ENCODE data around the gene ARHGAP18.

Gene ARHGAP18

DNA sequence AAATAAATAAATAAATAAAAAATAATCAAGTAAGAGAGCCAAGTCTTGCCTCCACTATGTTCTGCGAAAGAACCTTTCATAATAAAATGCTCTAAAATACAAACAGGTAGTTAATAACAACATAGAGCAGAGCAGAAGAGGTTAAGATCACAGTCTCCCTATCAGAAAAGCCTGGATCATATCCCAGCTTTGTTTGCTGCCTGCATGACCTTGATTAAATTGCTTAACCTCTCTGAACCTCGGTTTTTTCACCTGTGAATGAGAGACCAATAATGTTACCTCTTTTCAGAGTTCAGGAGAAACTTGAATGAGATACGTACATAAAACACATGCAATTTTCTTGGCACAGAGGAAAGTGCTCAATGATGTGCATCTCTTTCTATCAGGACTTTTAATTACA, 44.4 kb downstream of the ARHGAP18 start:
- DNase-seq = no peak

- no peak for DNase-seq
These were observed 46.4 kb downstream of the ARHGAP18 start for GRCh38 chr6:129663531-129663930.

DNA sequence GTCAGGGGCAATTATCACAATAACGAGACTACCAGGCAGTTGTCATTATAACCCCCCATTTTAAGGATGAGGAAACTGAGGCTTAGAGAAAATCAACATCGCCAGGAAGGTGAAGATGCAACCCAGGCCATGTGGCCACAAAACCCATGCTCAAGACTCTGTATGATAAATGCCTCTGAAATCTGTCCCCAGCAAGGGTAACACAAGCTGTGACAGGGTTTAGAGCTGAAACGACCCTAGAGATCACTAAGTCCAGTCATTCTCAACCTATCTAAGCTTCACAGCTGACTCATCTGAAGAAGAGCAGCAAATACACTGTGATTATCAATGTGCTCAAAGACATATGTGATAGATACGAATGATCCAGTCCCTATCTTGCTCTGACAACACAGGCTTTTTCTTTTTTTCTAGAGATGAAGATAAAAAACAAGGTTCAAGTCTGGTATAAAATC, 47.0 kb downstream of the ARHGAP18 start:
- no peak for DNase-seq

DNA sequence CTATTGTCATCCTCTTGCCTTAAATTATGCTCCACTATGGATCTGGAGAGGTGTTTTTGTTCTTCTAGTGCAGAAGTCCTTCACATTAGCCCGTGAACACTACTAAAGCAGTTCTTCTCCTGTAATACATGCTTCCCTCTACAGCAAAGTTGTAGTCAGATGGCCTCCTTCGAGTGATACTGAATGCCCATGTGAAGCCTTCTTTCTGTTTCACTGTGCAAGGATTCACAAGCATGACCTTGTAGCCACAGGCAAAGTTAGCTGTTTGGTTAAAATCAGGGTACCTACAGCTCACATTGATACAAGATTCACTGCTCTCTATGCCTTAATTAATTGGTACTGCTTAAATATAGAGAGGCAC, 47.6 kb downstream of the ARHGAP18 start:
- no peak for DNase-seq

DNA sequence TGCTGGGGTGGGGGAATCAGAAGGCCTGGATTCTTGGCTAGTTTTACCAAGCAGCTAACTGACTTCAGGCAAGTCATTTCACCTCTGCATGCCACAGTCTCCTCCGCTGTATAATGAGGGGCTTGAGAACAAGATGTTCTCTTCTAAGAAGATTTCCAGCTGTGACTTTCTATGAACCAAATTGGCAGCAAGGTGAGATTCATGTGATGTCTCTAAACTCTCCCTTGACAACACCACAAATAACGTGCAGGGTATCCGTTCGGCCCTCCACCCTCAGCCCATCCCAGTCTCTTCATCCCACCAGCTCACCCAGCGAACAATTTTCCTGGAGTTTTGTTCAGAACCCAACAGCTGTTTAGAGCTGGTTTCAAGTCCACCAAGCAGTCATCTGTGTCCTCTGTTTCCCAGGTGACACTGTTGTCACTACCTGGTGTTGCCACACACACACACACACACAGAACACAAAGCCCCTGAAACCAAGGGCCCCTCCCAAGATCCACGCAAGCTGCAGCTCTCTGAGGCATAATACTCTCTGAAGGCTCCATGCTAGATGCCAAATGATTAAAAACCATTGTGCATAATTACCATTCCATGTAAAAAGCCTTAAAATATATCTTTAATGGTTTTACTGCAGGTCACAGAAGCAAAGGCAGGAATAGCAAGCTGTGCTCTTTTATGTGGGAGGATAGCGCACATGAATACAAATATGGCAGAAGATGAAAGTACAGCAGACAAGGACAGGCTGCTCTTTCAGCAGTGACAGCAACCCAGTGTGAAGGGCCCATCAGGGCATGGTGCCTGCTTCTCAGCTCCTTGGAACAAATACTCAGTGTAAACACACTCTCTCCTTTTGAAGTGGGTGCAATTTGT, 48.2 kb downstream of the ARHGAP18 start:
- no peak for DNase-seq

DNA sequence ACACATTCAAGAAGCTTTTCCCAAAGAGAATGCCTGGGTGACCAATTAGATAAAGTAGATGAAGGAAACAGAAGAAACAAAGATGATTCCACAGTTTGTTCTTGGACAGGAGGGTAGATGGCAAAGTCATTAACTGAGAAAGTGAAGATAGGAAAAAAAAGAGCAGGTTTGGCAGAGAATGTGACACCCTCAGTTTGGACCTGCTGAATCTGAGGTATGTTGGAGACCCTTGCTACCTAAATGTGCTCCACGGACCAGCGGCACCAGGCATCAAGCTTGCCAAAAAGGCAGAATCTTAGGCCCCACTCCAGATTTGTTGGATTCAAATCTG, 49.7 kb downstream of the ARHGAP18 start:
- DNase-seq = no peak

DNA sequence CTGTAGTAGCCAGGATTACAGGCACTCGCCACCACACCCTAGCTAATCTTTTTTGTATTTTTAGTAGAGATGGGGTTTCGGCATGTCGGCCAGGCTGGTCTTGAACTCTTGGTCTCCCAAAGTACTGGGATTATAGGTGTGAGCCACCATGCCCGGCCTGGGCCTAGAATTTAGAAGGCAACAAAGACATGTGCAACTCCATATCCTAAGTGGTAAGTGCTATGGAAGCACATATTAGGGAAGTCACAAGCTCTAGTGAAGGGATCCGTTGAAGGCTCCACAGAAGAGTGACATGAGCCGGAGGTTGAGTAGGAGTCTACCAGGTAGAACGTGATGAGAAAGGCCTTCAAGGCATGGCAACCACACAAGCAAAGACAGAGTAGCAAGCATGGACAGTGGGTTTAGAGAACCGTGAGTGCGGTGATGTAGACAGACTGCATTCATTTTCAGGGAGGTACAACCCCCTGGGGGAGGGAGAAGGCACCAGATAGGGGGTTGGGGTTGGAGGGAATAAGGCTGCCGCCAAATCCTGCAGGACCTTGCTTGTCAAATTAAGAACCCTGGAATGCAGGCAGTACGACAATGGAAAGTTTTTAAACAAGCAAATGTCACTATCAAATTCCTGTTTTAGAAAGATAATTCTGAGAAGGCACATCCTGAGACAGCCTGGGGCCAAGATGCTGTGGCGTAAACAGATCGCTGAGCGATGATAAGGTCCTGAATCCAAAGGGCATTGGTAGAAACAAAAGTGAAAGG, 50.2 kb downstream of the ARHGAP18 start:
- DNase-seq = no peak

DNA sequence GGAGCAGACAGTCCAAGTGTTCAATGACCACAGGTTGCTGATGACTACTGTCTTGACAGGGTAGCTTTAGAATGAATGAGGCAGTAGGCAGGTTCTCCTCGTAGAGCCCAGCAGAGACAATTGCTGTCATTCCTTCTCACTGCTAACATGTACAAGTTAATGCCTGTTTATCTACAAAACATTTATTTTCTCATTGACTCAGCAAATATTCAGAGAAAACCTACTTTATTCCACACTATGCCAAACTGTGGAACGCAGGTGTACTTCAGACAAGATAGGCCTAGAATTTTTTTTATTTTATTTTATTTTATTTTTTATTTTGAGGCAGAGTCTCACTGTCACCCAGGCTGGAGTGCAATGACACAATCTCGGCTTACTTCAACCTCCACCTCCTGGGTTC, 50.8 kb downstream of the ARHGAP18 start:
- no peak for DNase-seq

- DNase-seq = no peak
These were observed 52.5 kb downstream of the ARHGAP18 start for GRCh38 chr6:129657483-129657882.

DNA sequence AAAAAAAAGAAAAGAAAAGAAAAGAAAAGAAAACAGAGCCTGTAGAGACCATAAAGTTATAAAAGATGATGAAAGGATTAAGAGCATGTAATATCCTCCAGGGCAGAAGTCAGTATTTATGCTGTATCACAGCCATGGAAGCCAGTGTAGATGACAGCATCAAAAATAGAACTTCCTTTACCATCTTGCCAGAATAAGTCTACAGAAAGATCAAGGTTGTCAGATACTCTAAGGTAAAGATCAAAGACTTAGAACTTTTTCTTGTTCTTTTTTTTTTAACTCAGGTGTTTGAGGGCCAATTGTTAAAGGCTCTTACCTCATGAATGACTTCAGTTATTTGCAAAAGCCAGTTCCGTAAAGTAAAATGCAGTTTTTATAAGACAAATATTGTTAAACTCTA, 54.6 kb downstream of the ARHGAP18 start:
- DNase-seq = no peak

GRCh38 chr6:129653746-129654145, 56.2 kb downstream of the ARHGAP18 start:
- no peak for DNase-seq

DNA sequence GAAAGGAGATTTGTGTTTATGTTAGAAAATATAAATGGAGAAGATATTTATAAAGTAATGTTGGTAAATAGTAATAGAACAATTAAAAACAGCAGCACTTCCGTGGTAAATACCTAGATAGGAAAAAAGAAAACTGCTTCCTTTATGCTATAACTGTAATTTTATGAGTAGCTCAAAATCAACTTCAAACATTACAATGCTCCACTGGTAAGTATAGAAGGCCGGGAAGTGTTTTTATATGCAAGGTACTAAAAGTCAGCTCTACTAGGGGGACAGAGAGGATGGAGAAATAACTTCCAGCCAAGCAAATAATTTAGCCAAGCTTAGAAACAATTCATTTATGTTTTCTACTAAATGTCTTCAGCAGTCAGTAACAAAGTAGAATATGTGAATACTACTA, 56.7 kb downstream of the ARHGAP18 start:
- no peak for DNase-seq

- DNase-seq = no peak
These were observed 58.7 kb downstream of the ARHGAP18 start for GRCh38 chr6:129651291-129651691.

DNA sequence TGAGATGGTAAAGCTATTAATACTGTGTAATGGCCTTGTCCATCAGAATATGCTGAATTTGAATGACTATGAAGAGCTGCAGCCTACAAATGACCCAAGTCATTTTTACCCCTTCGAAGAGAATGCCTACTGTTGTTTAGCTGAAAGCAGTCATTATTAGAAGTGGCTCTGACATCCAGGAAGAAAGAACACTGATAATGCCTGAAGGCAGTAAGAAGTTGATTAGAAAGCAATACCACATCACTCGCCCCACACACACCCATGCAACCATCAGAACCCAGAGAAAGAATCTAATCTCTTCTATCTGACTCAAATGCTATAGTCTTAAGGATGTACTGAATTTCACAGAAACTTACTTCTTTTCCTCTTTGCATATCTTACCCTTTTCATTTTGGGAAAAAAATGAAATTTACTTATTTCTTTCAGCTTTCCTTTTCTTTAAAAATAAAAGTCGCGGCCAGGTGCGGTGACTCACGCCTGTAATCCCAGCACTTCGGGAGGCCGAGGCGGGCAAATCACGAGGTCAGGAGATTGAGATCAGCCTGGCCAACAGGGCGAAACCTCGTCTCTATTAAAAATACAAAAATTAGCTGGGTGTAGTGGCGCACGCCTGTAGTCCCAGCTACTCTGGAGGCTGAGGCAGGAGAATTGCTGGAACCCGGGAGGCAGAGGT, 61.0 kb downstream of the ARHGAP18 start:
- no peak for DNase-seq

GRCh38 chr6:129647044-129647443, 62.9 kb downstream of the ARHGAP18 start:
- no peak for DNase-seq

- DNase-seq = no peak
These were observed 63.3 kb downstream of the ARHGAP18 start for GRCh38 chr6:129646642-129647041.

- no peak for DNase-seq
These were observed 64.0 kb downstream of the ARHGAP18 start for GRCh38 chr6:129645830-129646579.

DNA sequence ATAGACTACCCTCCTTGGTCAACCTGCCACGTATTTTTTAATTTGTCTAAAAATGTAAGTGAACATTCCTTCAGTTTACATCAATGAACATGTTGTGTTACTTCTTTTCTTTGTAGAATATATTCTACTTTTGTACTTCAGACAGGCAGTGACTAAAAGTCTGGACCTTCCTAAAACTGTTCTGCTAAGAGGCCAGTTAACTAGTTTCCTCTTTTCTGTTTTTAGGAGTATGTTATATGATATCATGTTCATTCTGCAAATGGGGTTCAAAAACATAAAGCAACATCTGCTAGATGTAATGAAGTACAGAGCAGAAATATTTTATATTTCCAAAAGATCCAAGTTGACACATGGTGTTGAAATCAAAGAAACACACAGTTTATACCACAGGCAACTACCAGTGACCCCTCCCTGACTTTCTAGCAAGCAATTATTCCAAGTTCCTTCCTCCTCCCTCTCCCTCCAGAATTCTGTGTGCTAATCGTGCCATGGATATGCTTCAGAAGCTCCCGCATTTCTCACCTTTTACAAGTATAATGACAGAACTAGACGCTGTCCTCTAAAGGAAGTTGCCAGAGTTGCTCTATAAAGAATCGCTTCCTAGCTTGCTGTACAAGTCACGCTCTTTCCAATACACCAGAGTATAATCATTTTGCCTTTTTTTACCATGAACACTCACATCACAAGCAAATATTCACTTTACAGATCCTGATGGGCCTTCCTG, 64.7 kb downstream of the ARHGAP18 start:
- no peak for DNase-seq

GRCh38 chr6:129644567-129645015, 65.4 kb downstream of the ARHGAP18 start:
- no peak for DNase-seq

- no peak for DNase-seq
These were observed 66.0 kb downstream of the ARHGAP18 start for GRCh38 chr6:129643968-129644367.

- DNase-seq = no peak
These were observed 66.8 kb downstream of the ARHGAP18 start for GRCh38 chr6:129643176-129643575.

DNA sequence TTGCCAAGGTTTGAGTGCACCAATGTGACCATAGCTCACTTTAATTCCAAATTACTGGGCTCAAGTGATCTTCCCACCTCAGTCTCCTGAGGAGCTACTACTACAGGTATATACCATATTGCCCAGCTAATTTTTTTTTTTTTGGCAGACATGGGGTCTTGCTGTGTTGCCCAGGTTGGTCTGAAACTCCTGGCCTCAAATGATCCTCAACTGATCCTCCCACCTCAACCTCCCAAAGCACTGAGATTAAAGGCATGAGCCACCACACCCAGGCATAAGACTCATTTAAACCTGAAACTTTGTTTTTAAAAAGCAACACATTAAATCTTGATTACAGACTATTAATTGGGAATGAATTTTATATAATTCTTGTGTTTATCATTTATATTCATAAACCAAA, 67.7 kb downstream of the ARHGAP18 start:
- DNase-seq = no peak

Data from femur (tissue), 1 donor.